ENCODE data around the gene LIMK1.

DNA sequence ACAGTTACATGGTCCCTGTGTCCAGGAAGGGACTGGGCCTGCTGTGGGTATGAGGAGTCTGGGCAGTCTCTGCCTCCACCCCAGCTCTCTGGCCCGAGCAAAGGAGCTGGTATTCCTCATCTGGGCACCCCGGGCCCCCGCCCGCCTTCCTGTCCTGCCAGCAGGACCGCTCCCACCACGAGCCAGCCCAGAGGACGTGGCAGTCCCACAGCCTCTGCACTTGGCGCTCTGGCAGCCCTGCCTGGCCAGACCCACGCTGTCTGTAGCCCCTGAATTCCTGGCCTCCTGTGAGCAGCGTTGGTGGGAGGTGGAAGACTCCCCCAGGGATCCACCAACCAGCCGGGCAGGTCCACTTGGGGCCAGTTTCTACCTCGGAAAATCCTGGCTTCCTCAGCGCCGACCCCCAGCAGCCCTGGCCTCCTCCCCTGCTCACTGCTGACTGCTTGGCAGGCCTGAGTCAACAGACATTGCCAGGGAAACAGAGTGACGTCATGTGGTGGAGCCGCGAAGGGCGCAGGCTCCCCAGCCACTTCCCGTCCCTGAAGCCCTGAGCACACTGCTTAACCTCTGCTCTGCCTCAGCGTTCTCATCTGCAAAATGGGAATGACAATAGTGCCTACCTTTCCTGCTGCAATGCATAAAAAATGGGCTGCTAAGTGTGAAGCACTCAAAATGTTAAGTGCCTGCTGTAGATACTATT lies 21.6 kb upstream of the LIMK1 start:
- TF ChIP-seq, protein P1, sequence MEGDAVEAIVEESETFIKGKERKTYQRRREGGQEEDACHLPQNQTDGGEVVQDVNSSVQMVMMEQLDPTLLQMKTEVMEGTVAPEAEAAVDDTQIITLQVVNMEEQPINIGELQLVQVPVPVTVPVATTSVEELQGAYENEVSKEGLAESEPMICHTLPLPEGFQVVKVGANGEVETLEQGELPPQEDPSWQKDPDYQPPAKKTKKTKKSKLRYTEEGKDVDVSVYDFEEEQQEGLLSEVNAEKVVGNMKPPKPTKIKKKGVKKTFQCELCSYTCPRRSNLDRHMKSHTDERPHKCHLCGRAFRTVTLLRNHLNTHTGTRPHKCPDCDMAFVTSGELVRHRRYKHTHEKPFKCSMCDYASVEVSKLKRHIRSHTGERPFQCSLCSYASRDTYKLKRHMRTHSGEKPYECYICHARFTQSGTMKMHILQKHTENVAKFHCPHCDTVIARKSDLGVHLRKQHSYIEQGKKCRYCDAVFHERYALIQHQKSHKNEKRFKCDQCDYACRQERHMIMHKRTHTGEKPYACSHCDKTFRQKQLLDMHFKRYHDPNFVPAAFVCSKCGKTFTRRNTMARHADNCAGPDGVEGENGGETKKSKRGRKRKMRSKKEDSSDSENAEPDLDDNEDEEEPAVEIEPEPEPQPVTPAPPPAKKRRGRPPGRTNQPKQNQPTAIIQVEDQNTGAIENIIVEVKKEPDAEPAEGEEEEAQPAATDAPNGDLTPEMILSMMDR (conservative IDR thresholded peaks at IDR 0.05; ENCODE audit: low read length) = no peak
- TF ChIP-seq EZH2phosphoT487 (IDR thresholded peaks at IDR 0.05; ENCODE audit: borderline replicate concordance) = no peak
